Mesenchymal stem cell (in vitro differentiated cells and primary cell): ENCODE data around the gene SSU72.

ENCODE experiments used
- DNase-seq: peaks from one replicate; pipeline ENCODE4 v3.0.0-alpha.2; 2013
- H2AFZ ChIP-seq: one replicate; pipeline ENCODE4 v1.6.1; 2013; ENCODE audit warnings: low read depth, mild to moderate bottlenecking, control low read depth, inconsistent platforms, low read length, moderate library complexity
- H2AK5ac ChIP-seq: 2 replicates; pipeline ENCODE4 v1.6.1; 2013; ENCODE audit warnings: low read length, moderate library complexity, mild to moderate bottlenecking, inconsistent platforms; ENCODE audit not compliant: severe bottlenecking
- H2BK120ac ChIP-seq: one replicate; pipeline ENCODE4 v1.6.1; 2013; ENCODE audit warnings: low read depth, mild to moderate bottlenecking, inconsistent platforms, low read length, moderate library complexity
- H2BK12ac ChIP-seq, 2 experiments: one replicate each; pipeline ENCODE4 v1.6.1; 2013; ENCODE audit warnings: inconsistent platforms in 2 of 2, low read length in 2 of 2, mild to moderate bottlenecking in 2 of 2, moderate library complexity in 2 of 2, control low read depth in 1 of 2
- H2BK15ac ChIP-seq: one replicate; pipeline ENCODE4 v1.6.1; 2013; ENCODE audit warnings: mild to moderate bottlenecking, low read depth, inconsistent platforms; ENCODE audit not compliant: poor library complexity, severe bottlenecking
- H2BK5ac ChIP-seq: 2 replicates; pipeline ENCODE4 v1.6.1; 2013; ENCODE audit warnings: low read depth, mild to moderate bottlenecking, low read length, control low read depth, inconsistent platforms; ENCODE audit not compliant: poor library complexity, severe bottlenecking
- H3K14ac ChIP-seq, 2 experiments: one replicate each; pipeline ENCODE4 v1.6.1; 2013; ENCODE audit warnings: inconsistent platforms in 2 of 2, low read length in 2 of 2, control low read depth in 1 of 2, mild to moderate bottlenecking in 1 of 2, moderate library complexity in 1 of 2
- H3K18ac ChIP-seq, 2 experiments: one replicate each; pipeline ENCODE4 v1.6.1; 2013; ENCODE audit warnings: inconsistent platforms in 2 of 2, low read length in 2 of 2, control low read depth in 1 of 2, low read depth in 1 of 2, mild to moderate bottlenecking in 1 of 2
- H3K23ac ChIP-seq, 2 experiments: one replicate each; pipeline ENCODE4 v1.6.1; 2013; ENCODE audit warnings: inconsistent platforms in 2 of 2, low read length in 2 of 2, mild to moderate bottlenecking in 2 of 2, moderate library complexity in 2 of 2, control low read depth in 1 of 2
- H3K27ac ChIP-seq: 2 replicates; pipeline ENCODE4 v1.5.1; 2013; ENCODE audit warnings: mild to moderate bottlenecking, moderate library complexity, low read length, control low read depth, inconsistent platforms; ENCODE audit not compliant: poor library complexity, severe bottlenecking
- H3K27me3 ChIP-seq, 2 experiments: 2 replicates each; pipeline versions ENCODE4 v1.6.1 to v1.7.0; 2013; ENCODE audit warnings: low read length in 2 of 2, mild to moderate bottlenecking in 2 of 2, moderate library complexity in 2 of 2, control low read depth in 1 of 2, inconsistent platforms in 1 of 2; ENCODE audit not compliant: control insufficient read depth in 1 of 2, insufficient read depth in 1 of 2
- H3K36me3 ChIP-seq, 2 experiments: 2 replicates each; pipeline versions ENCODE4 v1.6.1 to v1.7.0; 2013; ENCODE audit warnings: low read length in 2 of 2, control low read depth in 1 of 2, inconsistent platforms in 1 of 2, low read depth in 1 of 2, mild to moderate bottlenecking in 1 of 2; ENCODE audit not compliant: insufficient read depth in 2 of 2, control insufficient read depth in 1 of 2
- H3K4ac ChIP-seq, 2 experiments: one replicate each; pipeline ENCODE4 v1.6.1; 2013; ENCODE audit warnings: inconsistent platforms in 2 of 2, low read length in 2 of 2, mild to moderate bottlenecking in 2 of 2, moderate library complexity in 2 of 2, control low read depth in 1 of 2, low read depth in 1 of 2
- H3K4me1 ChIP-seq: 2 replicates; pipeline ENCODE4 v1.6.1; 2013; ENCODE audit warnings: low read depth, low read length, control low read depth; ENCODE audit not compliant: control insufficient read depth, insufficient read depth
- H3K4me2 ChIP-seq: 2 replicates; pipeline ENCODE4 v1.6.1; 2013; ENCODE audit warnings: low read length, mild to moderate bottlenecking, inconsistent platforms; ENCODE audit not compliant: poor library complexity, severe bottlenecking
- H3K4me3 ChIP-seq, 2 experiments: 2 replicates each; pipeline versions ENCODE4 v1.5.1 to v1.7.0; 2013; ENCODE audit warnings: low read length in 2 of 2, mild to moderate bottlenecking in 2 of 2, control low read depth in 1 of 2, low read depth in 1 of 2; ENCODE audit not compliant: insufficient read depth in 1 of 2
- H3K79me1 ChIP-seq: replicated peaks from 2 replicates; pipeline ENCODE4 v1.6.1; 2013; ENCODE audit warnings: mild to moderate bottlenecking, control low read depth, low read length, inconsistent platforms; ENCODE audit not compliant: poor library complexity, severe bottlenecking
- H3K9ac ChIP-seq: 2 replicates; pipeline ENCODE4 v1.7.0; 2013; ENCODE audit warnings: mild to moderate bottlenecking, low read length, moderate library complexity
- H3K9me3 ChIP-seq: 2 replicates; pipeline ENCODE4 v1.7.0; 2013; ENCODE audit warnings: mild to moderate bottlenecking, low read length; ENCODE audit not compliant: control insufficient read depth
- H4K8ac ChIP-seq: one replicate; pipeline ENCODE4 v1.6.1; 2013; ENCODE audit warnings: inconsistent platforms, mild to moderate bottlenecking, low read length, moderate library complexity
- H4K91ac ChIP-seq: one replicate; pipeline ENCODE4 v1.6.1; 2013; ENCODE audit warnings: mild to moderate bottlenecking, low read length, inconsistent platforms
- WGBS: methylation state at CpG from one replicate; pipeline ENCODE4 v1.1.7; 2013; ENCODE audit warnings: mixed read lengths; 5-methylcytosine and 5-hydroxymethylcytosine counted together

Gene SSU72

DNA sequence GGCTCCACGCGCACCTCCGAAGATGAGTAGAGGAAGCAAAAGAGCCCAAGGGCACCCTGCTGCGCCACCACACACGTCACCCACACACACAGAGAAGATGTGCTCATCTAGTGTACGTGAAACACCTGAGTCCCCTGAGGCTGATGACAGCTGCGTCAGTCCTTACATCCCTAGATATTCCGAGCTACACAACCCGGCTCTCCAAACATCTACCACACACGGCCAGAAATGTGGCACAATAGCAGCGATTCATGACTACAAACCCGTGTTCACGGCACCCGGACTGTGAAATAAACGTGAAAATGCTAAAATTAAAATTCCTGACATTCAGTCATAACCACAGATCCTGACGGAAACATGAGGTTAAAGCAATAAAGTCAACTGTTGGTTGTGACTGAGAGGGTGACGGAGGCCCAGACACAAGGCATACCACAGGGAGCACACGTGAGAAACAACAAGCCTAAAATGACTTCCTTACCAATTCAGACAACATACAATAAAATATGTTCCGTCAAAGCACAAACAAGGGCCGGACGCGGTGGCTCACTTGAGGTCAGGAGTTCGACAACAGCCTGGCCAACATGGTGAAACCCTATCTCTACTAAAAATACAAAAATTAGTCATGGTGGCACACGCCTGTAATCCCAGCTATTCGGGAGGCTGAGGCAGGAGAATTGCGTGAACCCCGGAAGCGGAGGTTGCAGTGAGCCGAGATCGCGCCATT lies 7.3 kb downstream of the SSU72 start:
- H3K9ac ChIP-seq = no peak overlapping the region
- no peak overlapping the region for H3K4me2 ChIP-seq
- no peak overlapping the region for H4K8ac ChIP-seq
- no peak overlapping the region for H3K4ac ChIP-seq
- H3K14ac ChIP-seq = no peak overlapping the region
- H3K4me1 ChIP-seq = peaks cover 11% of the 10 kb centered on the region
- WGBS = 93% methylated on average over 31 of the region's 31 CpGs
- no peaks in the 10 kb centered on the region for H3K9me3 ChIP-seq
- H3K36me3 ChIP-seq = peaks cover 55 to 57% of the 10 kb centered on the region in 2 experiments
- H2BK12ac ChIP-seq = no peak overlapping the region
- no peaks in the 10 kb centered on the region for H3K27me3 ChIP-seq
- no peak overlapping the region for H2BK15ac ChIP-seq
- no peak overlapping the region for H2BK5ac ChIP-seq
- H2AK5ac ChIP-seq = no peak overlapping the region
- H3K23ac ChIP-seq = no peak overlapping the region
- H3K79me1 ChIP-seq = peaks cover 7% of the 10 kb centered on the region
- no peak for DNase-seq
- H3K18ac ChIP-seq = no peak overlapping the region
- H3K4me3 ChIP-seq = no peak overlapping the region
- H3K27ac ChIP-seq = no peak overlapping the region
- H4K91ac ChIP-seq = no peak overlapping the region
- no peak overlapping the region for H2BK120ac ChIP-seq
- H2AFZ ChIP-seq = no peak overlapping the region

GRCh38 chr1:1565340-1565739 lies 9.3 kb downstream of the SSU72 start:
- Histone ChIP-seq H2AK5ac (no peak overlapping the region), H2BK120ac (no peak overlapping the region), H3K9me3 (no peaks in the 10 kb centered on the region), H3K14ac (no peak overlapping the region), H3K27me3 (no peaks in the 10 kb centered on the region), H2BK15ac (no peak overlapping the region), H3K9ac (no peak overlapping the region), H3K36me3 (peaks cover 63 to 69% of the 10 kb centered on the region in 2 experiments), H3K4me1 (peaks cover 11% of the 10 kb centered on the region), H3K4ac (no peak overlapping the region), H4K91ac (no peak overlapping the region), H3K27ac (no peak overlapping the region), H3K18ac (no peak overlapping the region), H3K4me2 (no peak overlapping the region), H3K4me3 (no peak overlapping the region), H2AFZ (no peak overlapping the region), H2BK5ac (no peak overlapping the region), H4K8ac (no peak overlapping the region), H3K23ac (no peak overlapping the region), H3K79me1 (peaks cover 20% of the 10 kb centered on the region), H2BK12ac (no peak overlapping the region)
- WGBS = 98% methylated on average over 9 of the region's 10 CpGs
- no peak for DNase-seq

GRCh38 chr1:1564268-1564667 lies 10.4 kb downstream of the SSU72 start:
- no peak overlapping the region for H3K4me2 ChIP-seq
- no peak overlapping the region for H2AK5ac ChIP-seq
- no peak overlapping the region for H3K4ac ChIP-seq
- DNase-seq = no peak
- no peaks in the 10 kb centered on the region for H3K9me3 ChIP-seq
- 96% methylated on average over 19 of the region's 19 CpGs for WGBS
- no peak overlapping the region for H2AFZ ChIP-seq
- no peak overlapping the region for H3K23ac ChIP-seq
- no peaks in the 10 kb centered on the region for H3K27me3 ChIP-seq
- H2BK120ac ChIP-seq = no peak overlapping the region
- no peak overlapping the region for H4K8ac ChIP-seq
- peaks cover 68 to 71% of the 10 kb centered on the region in 2 experiments for H3K36me3 ChIP-seq
- H3K79me1 ChIP-seq = peaks cover 25% of the 10 kb centered on the region
- no peak overlapping the region for H4K91ac ChIP-seq
- H3K18ac ChIP-seq = no peak overlapping the region
- H3K4me3 ChIP-seq = no peak overlapping the region
- H3K14ac ChIP-seq = no peak overlapping the region
- H3K27ac ChIP-seq = no peak overlapping the region
- H3K4me1 ChIP-seq = peaks cover 8% of the 10 kb centered on the region
- H2BK15ac ChIP-seq = no peak overlapping the region
- H2BK5ac ChIP-seq = no peak overlapping the region
- no peak overlapping the region for H3K9ac ChIP-seq
- no peak overlapping the region for H2BK12ac ChIP-seq

- H2AFZ ChIP-seq = no peak overlapping the region
- H2BK120ac ChIP-seq = no peak overlapping the region
- 96% methylated on average over 12 of the region's 12 CpGs for WGBS
- H3K9me3 ChIP-seq = no peaks in the 10 kb centered on the region
- peaks cover 67 to 73% of the 10 kb centered on the region in 2 experiments for H3K36me3 ChIP-seq
- H3K23ac ChIP-seq = no peak overlapping the region
- no peak overlapping the region for H4K8ac ChIP-seq
- no peak overlapping the region for H3K4ac ChIP-seq
- H3K27ac ChIP-seq = no peak overlapping the region
- no peak overlapping the region for H3K14ac ChIP-seq
- H3K27me3 ChIP-seq = no peaks in the 10 kb centered on the region
- no peak overlapping the region for H3K9ac ChIP-seq
- no peak overlapping the region for H3K4me2 ChIP-seq
- peaks cover 25% of the 10 kb centered on the region for H3K79me1 ChIP-seq
- no peak overlapping the region for H3K18ac ChIP-seq
- H4K91ac ChIP-seq = no peak overlapping the region
- no peak overlapping the region for H2BK12ac ChIP-seq
- no peak for DNase-seq
- no peak overlapping the region for H2AK5ac ChIP-seq
- no peak overlapping the region for H2BK15ac ChIP-seq
- H2BK5ac ChIP-seq = no peak overlapping the region
- H3K4me3 ChIP-seq = no peak overlapping the region
- peaks cover 8% of the 10 kb centered on the region for H3K4me1 ChIP-seq
Measured at GRCh38 chr1:1563688-1564087, 11.0 kb downstream of the SSU72 start.
